Measurements from ENCODE around the gene DLGAP1. TPM values are rescaled to one million over a fixed set of nuclear protein-coding genes. Genes with fewer than 3 reads are reported as not detected.

The DLGAP1 gene
- total and polyA plus RNA-seq, 5 experiments from 2014 or later = not detected

- Mint-ChIP-seq H3K27me3 (peaks cover 0 to 8% (median 5%) of the 10 kb centered on the region in 5 donors), H3K9me3 (peaks cover 0 to 11% (median 4%) of the 10 kb centered on the region in 9 donors), H3K27ac (peak overlapping the region in 1 of 10 donors; percentile 76), H3K36me3 (no peaks in the 10 kb centered on the region), H3K4me3 (no peak overlapping the region), H3K4me1 (peaks cover 0 to 1% (median 0%) of the 10 kb centered on the region in 4 donors)
- ATAC-seq = no peak
- DNase-seq = no peak
- POLR2A ChIA-PET = no interaction called here
Measured at GRCh38 chr18:3848316-3848715, 606.8 kb downstream of the DLGAP1 start.

GRCh38 chr18:3845161-3845560 lies 609.9 kb downstream of the DLGAP1 start:
- H3K27ac Mint-ChIP-seq = no peak overlapping the region
- peaks cover 8 to 22% (median 10%) of the 10 kb centered on the region in 5 donors for H3K27me3 Mint-ChIP-seq
- no peak for ATAC-seq
- no peaks in the 10 kb centered on the region for H3K9me3 Mint-ChIP-seq
- peaks cover 0 to 1% (median 0%) of the 10 kb centered on the region in 4 donors for H3K4me1 Mint-ChIP-seq
- POLR2A ChIA-PET = no interaction called here
- H3K36me3 Mint-ChIP-seq = no peaks in the 10 kb centered on the region
- DNase-seq = no peak
- H3K4me3 Mint-ChIP-seq = no peak overlapping the region

- ATAC-seq (no peak), DNase-seq (no peak)
- Mint-ChIP-seq H3K36me3 (no peaks in the 10 kb centered on the region), H3K9me3 (no peaks in the 10 kb centered on the region), H3K27me3 (peaks cover 7 to 30% (median 10%) of the 10 kb centered on the region in 5 donors), H3K4me3 (no peak overlapping the region), H3K27ac (no peak overlapping the region), H3K4me1 (peaks cover 0 to 1% (median 0%) of the 10 kb centered on the region in 4 donors)
- POLR2A ChIA-PET = interaction anchor here (0.6 kb wide), 1 partner anchor 1538 kb away, joined by 3 read pairs; no protein-coding TSS in a partner anchor
Measured at GRCh38 chr18:3842844-3843243, 612.3 kb downstream of the DLGAP1 start.

- no peak for DNase-seq
- H3K27ac Mint-ChIP-seq = no peak overlapping the region
- H3K4me1 Mint-ChIP-seq = peaks cover 0 to 1% (median 0%) of the 10 kb centered on the region in 4 donors
- peaks cover 5 to 25% (median 9%) of the 10 kb centered on the region in 5 donors for H3K27me3 Mint-ChIP-seq
- H3K9me3 Mint-ChIP-seq = no peaks in the 10 kb centered on the region
- H3K36me3 Mint-ChIP-seq = no peaks in the 10 kb centered on the region
- POLR2A ChIA-PET = no interaction called here
- no peak overlapping the region for H3K4me3 Mint-ChIP-seq
- no peak for ATAC-seq
Measured at GRCh38 chr18:3840766-3841165, 614.3 kb downstream of the DLGAP1 start.

GRCh38 chr18:3839581-3839981 lies 615.5 kb downstream of the DLGAP1 start:
- Mint-ChIP-seq H3K9me3 (no peaks in the 10 kb centered on the region), H3K36me3 (no peaks in the 10 kb centered on the region), H3K4me1 (peaks cover 0 to 1% (median 0%) of the 10 kb centered on the region in 4 donors), H3K27me3 (peaks cover 5 to 25% (median 8%) of the 10 kb centered on the region in 5 donors), H3K27ac (no peak overlapping the region), H3K4me3 (no peak overlapping the region)
- POLR2A ChIA-PET = no interaction called here
- no peak for DNase-seq
- ATAC-seq = no peak

- POLR2A ChIA-PET = interaction anchor here (0.5 kb wide), 1 partner anchor 15 kb away, joined by 4 read pairs; no protein-coding TSS in a partner anchor
- Mint-ChIP-seq H3K27ac (no peak overlapping the region), H3K36me3 (no peaks in the 10 kb centered on the region), H3K4me1 (no peaks in the 10 kb centered on the region), H3K9me3 (no peaks in the 10 kb centered on the region), H3K4me3 (no peak overlapping the region), H3K27me3 (peaks cover 1 to 18% (median 11%) of the 10 kb centered on the region in 5 donors)
- no peak for ATAC-seq
- no peak for DNase-seq
Measured at GRCh38 chr18:3836483-3837335, 618.4 kb downstream of the DLGAP1 start.

GRCh38 chr18:3832025-3832638 lies 623.0 kb downstream of the DLGAP1 start:
- H3K27me3 Mint-ChIP-seq = peaks cover 0 to 6% (median 0%) of the 10 kb centered on the region in 5 donors
- ATAC-seq (no peak), DNase-seq (no peak)
- no peaks in the 10 kb centered on the region for H3K36me3 Mint-ChIP-seq
- POLR2A ChIA-PET = no interaction called here
- no peak overlapping the region for H3K4me3 Mint-ChIP-seq
- H3K9me3 Mint-ChIP-seq = no peaks in the 10 kb centered on the region
- H3K4me1 Mint-ChIP-seq = no peaks in the 10 kb centered on the region
- no peak overlapping the region for H3K27ac Mint-ChIP-seq

GRCh38 chr18:3830604-3831003 lies 624.5 kb downstream of the DLGAP1 start:
- no peaks in the 10 kb centered on the region for H3K4me1 Mint-ChIP-seq
- peaks cover 0 to 11% (median 0%) of the 10 kb centered on the region in 9 donors for H3K9me3 Mint-ChIP-seq
- H3K36me3 Mint-ChIP-seq = no peaks in the 10 kb centered on the region
- no peak overlapping the region for H3K4me3 Mint-ChIP-seq
- ATAC-seq = no peak
- H3K27ac Mint-ChIP-seq = peak overlapping the region in 1 of 10 donors; percentile 4
- POLR2A ChIA-PET = no interaction called here
- peaks cover 2 to 9% (median 7%) of the 10 kb centered on the region in 5 donors for H3K27me3 Mint-ChIP-seq
- no peak for DNase-seq

GRCh38 chr18:3827236-3827845 lies 627.8 kb downstream of the DLGAP1 start:
- H3K4me3 Mint-ChIP-seq = no peak overlapping the region

GRCh38 chr18:3826021-3826420 lies 629.1 kb downstream of the DLGAP1 start:
- POLR2A ChIA-PET = no interaction called here
- DNase-seq = no peak
- Mint-ChIP-seq H3K9me3 (peaks cover 0 to 13% (median 0%) of the 10 kb centered on the region in 9 donors), H3K4me1 (no peaks in the 10 kb centered on the region), H3K27ac (no peak overlapping the region), H3K27me3 (peaks cover 2 to 10% (median 6%) of the 10 kb centered on the region in 5 donors), H3K36me3 (no peaks in the 10 kb centered on the region), H3K4me3 (no peak overlapping the region)
- ATAC-seq = no peak

More at GRCh38 chr18:3827236-3827845, 627.8 kb downstream of the DLGAP1 start:
- Mint-ChIP-seq H3K27ac (no peak overlapping the region), H3K4me1 (no peaks in the 10 kb centered on the region), H3K36me3 (no peaks in the 10 kb centered on the region), H3K9me3 (peaks cover 0 to 13% (median 0%) of the 10 kb centered on the region in 9 donors), H3K27me3 (peaks cover 2 to 10% (median 6%) of the 10 kb centered on the region in 5 donors)
- ATAC-seq (no peak), DNase-seq (no peak)
- POLR2A ChIA-PET = no interaction called here

GRCh38 chr18:3824101-3824500 lies 631.0 kb downstream of the DLGAP1 start:
- H3K36me3 Mint-ChIP-seq = no peaks in the 10 kb centered on the region
- H3K4me3 Mint-ChIP-seq = no peak overlapping the region
- peaks cover 3 to 20% (median 11%) of the 10 kb centered on the region in 5 donors for H3K27me3 Mint-ChIP-seq
- POLR2A ChIA-PET = no interaction called here
- H3K27ac Mint-ChIP-seq = no peak overlapping the region
- peaks cover 0 to 13% (median 0%) of the 10 kb centered on the region in 9 donors for H3K9me3 Mint-ChIP-seq
- peaks cover 0 to 3% (median 0%) of the 10 kb centered on the region in 4 donors for H3K4me1 Mint-ChIP-seq
- DNase-seq (no peak), ATAC-seq (no peak)

- no peak overlapping the region for H3K27ac Mint-ChIP-seq
- POLR2A ChIA-PET = no interaction called here
- peaks cover 0 to 3% (median 0%) of the 10 kb centered on the region in 4 donors for H3K4me1 Mint-ChIP-seq
- DNase-seq (no peak), ATAC-seq (no peak)
- H3K4me3 Mint-ChIP-seq = no peak overlapping the region
- no peaks in the 10 kb centered on the region for H3K36me3 Mint-ChIP-seq
- H3K9me3 Mint-ChIP-seq = peaks cover 0 to 13% (median 0%) of the 10 kb centered on the region in 9 donors
- H3K27me3 Mint-ChIP-seq = peaks cover 3 to 20% (median 13%) of the 10 kb centered on the region in 5 donors
Measured at GRCh38 chr18:3823073-3823472, 632.0 kb downstream of the DLGAP1 start.

GRCh38 chr18:3821524-3821923 lies 633.6 kb downstream of the DLGAP1 start:
- peaks cover 3 to 20% (median 15%) of the 10 kb centered on the region in 5 donors for H3K27me3 Mint-ChIP-seq
- no peak for ATAC-seq
- peaks cover 0 to 3% (median 0%) of the 10 kb centered on the region in 4 donors for H3K4me1 Mint-ChIP-seq
- POLR2A ChIA-PET = no interaction called here
- peaks cover 0 to 11% (median 0%) of the 10 kb centered on the region in 9 donors for H3K9me3 Mint-ChIP-seq
- H3K27ac Mint-ChIP-seq = no peak overlapping the region
- H3K4me3 Mint-ChIP-seq = no peak overlapping the region
- DNase-seq = no peak
- H3K36me3 Mint-ChIP-seq = no peaks in the 10 kb centered on the region
